GM21723 (cell line): ENCODE results near the gene KATNAL2.

Experiments
- ATAC-seq: cut with Tn5 transposase; IDR thresholded peaks from one replicate; pipeline ENCODE4 v1.9.1; 2021; ENCODE audit warnings: mild to moderate bottlenecking, moderate library complexity; ENCODE audit not compliant: unreplicated experiment

KATNAL2 gene

DNA sequence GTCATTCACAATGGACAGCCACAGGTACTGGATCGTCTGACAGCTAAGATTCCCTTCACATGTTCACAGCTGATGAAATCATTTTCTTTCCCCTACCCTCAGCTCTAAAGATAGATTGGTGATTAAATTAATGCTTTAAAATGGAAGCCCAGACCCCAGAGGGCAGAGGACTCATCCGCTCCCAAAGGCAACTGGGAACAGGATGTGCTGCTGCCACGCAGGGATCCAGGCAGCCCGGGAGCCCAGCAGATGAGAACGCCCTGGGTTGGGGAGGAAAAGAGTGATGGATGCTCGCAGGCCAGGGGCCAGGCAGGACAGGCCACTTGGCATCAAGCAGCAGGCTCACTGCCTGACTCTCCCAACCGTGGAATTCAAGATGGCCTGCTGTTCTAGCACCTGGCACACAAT, 191.6 kb downstream of the KATNAL2 start:
- no peak for ATAC-seq

GRCh38 chr18:47109720-47110119, 192.3 kb downstream of the KATNAL2 start:
- ATAC-seq: no peak

DNA sequence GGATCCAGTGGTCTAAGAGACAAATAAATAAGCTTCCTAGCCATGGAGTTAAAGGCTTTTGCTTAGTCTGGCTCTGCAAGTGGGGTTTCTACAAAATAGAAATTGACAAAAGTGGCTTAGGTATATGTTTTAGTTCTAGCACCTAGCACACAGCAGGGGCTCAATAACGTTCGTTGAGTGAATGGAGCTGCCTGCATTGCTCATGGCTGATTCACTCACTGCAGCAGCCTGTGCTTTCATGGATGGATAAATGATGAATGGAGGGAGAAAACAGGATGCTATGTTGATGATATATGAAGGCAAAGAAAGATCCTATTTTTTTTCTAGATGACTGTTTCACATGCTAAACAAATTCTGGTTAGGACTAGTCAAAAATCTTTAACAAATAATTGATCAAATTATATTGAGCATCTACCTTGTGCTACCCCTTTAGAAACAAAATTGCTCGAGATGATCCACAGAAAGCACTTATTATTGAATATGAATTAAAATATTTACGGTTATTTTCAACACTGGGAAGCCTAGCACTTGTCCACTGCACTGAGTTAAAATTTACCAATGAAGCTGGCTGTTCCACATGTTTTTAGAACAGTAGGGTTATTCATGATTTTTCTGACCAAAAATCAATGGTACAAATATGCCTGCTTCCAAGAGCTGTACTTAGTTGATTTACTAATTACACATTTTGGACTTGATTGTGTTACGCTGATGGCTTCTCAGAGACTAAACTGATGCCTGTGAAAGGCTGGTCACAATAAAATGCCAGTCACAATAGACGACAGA, 193.3 kb downstream of the KATNAL2 start:
- no peak for ATAC-seq

- ATAC-seq: no peak
Measured at GRCh38 chr18:47113796-47114540, 196.6 kb downstream of the KATNAL2 start.

DNA sequence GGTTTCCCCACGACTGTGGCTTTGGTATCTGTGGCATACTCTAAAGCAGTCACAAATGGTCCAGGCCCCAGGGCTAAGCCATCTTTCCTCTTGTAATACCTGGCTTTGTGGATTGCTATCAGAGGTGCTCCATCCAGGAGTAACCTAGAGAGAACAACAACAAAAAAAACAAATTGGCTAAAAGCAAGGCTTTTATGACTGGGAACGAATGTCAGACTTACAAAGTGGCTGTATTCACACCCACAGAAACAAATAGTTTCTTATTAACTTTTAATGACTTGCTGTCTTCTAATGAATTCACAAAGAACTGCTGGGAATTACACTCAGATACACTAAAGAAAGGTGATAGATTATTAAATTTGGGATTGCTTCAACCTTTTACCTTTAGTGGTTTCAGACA, 197.8 kb downstream of the KATNAL2 start:
- ATAC-seq: no peak

- no peak for ATAC-seq
Measured at GRCh38 chr18:47118981-47119380, 201.6 kb downstream of the KATNAL2 start.

DNA sequence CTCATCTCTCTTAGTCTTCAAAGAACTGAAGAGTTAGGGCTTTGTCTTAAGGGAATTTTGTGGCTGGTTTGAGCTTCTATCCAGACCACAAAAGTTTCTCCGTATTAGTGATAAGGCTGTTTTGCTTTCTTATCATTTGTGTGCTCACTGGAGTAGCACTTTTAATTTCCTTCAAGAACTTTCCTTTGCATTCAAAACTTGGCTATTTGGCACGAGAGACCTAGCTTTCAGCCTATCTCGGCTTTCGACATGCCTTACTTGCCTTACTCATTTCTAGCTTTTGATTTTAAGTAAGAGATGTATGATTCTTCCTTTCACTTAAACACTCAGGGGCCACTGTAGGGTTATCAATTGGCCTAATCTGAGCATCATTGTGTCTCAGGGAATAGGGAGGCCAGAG, 203.0 kb downstream of the KATNAL2 start:
- peak; percentile 91 for ATAC-seq

- ATAC-seq: no peak
Measured at GRCh38 chr18:47121146-47121545, 203.7 kb downstream of the KATNAL2 start.

DNA sequence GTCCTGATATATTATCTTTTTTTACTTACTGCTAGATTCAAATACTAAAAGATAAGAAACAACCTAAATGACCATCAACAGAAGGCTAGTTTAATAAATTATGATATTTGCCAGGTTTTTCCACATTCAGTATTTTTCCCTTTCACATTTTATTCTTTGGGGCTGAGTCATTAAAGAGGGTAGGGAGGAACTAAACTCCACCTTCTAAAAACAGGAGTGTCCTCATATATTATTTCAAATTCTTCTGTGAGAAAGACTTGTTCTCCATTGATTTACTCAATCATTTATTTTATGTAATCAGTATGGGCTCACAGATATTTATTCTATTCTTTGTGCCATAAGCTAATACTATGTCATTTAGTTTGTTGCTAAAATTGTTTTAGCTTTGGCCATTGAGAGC, 223.9 kb downstream of the KATNAL2 start:
- ATAC-seq: no peak

- no peak for ATAC-seq
Measured at GRCh38 chr18:47143153-47143552, 225.8 kb downstream of the KATNAL2 start.

GRCh38 chr18:47143899-47144485, 226.6 kb downstream of the KATNAL2 start:
- ATAC-seq: no peak

DNA sequence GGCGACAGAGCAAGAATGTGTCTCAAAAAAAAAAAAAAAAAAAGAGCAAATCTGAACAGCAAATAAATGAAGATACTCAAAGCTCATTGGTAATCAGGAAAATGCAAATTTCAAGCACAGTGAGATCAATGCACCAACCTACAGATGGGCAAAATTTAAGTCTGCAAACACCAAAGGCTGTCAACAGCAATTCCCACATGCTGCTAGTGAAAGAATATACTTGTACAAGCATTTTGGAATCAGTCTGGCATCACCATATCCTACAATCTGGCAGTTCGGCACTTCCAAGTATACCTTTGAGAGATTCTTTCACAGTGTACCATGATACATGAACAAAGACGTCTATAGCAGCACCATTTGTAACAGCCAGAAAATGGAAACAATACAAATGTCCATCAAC, 228.8 kb downstream of the KATNAL2 start:
- ATAC-seq: no peak

- no peak for ATAC-seq
Measured at GRCh38 chr18:47149457-47150028, 232.1 kb downstream of the KATNAL2 start.

DNA sequence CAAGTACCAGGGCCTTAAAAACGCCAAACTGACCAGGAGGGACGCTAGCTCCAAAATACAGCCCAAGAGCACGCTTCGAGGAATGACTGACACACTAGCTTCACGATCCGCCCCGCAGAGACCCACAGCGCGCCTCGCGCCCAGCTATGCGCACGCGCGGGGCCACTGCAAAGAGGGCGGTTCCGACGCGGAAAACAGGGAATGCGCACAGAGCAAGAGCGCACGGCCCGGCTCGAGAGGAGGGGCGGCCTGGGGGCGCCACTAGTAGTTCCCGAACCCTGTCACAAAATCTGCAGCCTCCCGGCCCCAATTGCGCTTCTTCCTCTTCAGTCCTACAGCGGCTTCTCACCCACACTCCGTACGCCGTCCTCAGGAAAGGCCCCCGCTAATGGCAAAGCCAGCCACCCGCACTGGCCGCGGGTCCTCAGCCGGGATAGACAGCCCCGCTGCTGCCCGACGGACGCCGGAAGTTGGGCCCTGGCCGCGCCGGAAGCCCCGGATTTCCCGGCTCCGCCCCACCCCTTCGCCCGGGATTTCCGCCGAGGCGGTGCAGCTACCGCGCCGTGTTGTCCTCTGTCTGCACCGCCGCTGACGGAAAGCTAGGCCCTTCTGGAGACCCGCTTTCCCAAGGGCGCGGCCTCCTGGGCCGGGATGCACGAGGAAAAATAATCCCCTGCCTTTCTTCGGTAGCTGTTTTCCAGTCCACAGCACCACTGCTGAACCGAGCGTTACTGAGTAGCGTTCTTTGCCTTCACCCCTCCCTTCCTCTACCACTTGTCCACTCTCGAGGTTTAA, 232.8 kb downstream of the KATNAL2 start, which contains the start of gene HDHD2:
TSS of gene HDHD2 (minus strand) at position 472 of the 795 bp plus-strand sequence. CDS start 14,061 bp downstream, outside the sequence.
- peak; percentile 91 for ATAC-seq

- ATAC-seq: peak; percentile 18
Measured at GRCh38 chr18:47150824-47151366, 233.5 kb downstream of the KATNAL2 start.

DNA sequence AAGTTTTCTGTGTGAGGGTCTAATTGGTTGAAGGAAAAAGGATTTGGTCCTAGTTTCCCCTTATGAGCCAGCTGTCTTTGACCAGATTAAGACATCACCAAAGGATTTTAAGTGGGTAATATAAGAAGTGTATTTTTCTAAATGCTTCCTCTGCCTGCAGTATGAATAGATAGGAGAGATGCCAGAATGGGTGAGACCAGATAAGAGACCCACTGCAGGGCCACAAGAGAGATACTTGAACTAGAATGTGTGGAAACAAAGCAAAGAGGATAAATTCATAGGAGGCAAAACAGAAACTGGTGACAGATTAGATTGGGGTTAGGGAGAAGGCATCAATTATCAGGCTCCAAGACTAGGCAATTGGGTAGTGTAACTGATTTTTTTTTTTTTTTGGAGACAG, 234.0 kb downstream of the KATNAL2 start:
- no peak for ATAC-seq
